Fibroblast of lung (primary cell): ENCODE results near the gene ANKRD34C. TPM values are rescaled to one million over a fixed set of nuclear protein-coding genes. Genes with fewer than 3 reads are reported as not detected.

ENCODE experiments used
- DNase-seq, 2 donors: peaks; one replicate each; pipeline versions ENCODE4 v3.0.0 to v3.0.0-alpha.2; 2010; ENCODE audit warnings: low read depth in 2 of 2
- H2AFZ ChIP-seq: 2 replicates; pipeline ENCODE4 v1.5.1; 2012; ENCODE audit warnings: low read length, control low read depth, inconsistent platforms
- H3K27ac ChIP-seq: 2 replicates; pipeline ENCODE4 v1.5.1; 2011; ENCODE audit warnings: low read length, control low read depth; ENCODE audit not compliant: insufficient read depth
- H3K27me3 ChIP-seq: 2 replicates; pipeline ENCODE4 v1.5.1; 2011; ENCODE audit warnings: mild to moderate bottlenecking, low read length; ENCODE audit not compliant: control insufficient read depth, insufficient read depth
- H3K36me3 ChIP-seq: 2 replicates; pipeline ENCODE4 v1.5.1; 2011; ENCODE audit warnings: low read length; ENCODE audit not compliant: control insufficient read depth, insufficient read depth
- H3K4me1 ChIP-seq: 2 replicates; pipeline ENCODE4 v1.5.1; 2011; ENCODE audit warnings: low read length; ENCODE audit not compliant: control insufficient read depth, insufficient read depth; ENCODE audit errors: extremely low read depth
- H3K4me2 ChIP-seq: 2 replicates; pipeline ENCODE4 v1.5.1; 2011; ENCODE audit warnings: low read length, control low read depth; ENCODE audit not compliant: insufficient read depth; ENCODE audit errors: extremely low read depth
- H3K4me3 ChIP-seq, 4 experiments: fragments of 200-600 bp in 1 of 4; sonication (generic) in 1 of 4; replicated peaks in 1 of 4; 2 replicates each; pipeline ENCODE4 v1.5.1; 2011 to 2016; ENCODE audit warnings: low read length in 4 of 4, low read depth in 3 of 4, mild to moderate bottlenecking in 3 of 4, control low read depth in 2 of 4, inconsistent platforms in 1 of 4, mixed read lengths in 1 of 4; ENCODE audit not compliant: insufficient read depth in 1 of 4; ENCODE audit errors: control extremely low read depth in 1 of 4
- H3K79me2 ChIP-seq: 2 replicates; pipeline ENCODE4 v1.5.1; 2012; ENCODE audit warnings: mild to moderate bottlenecking, low read length, inconsistent platforms; ENCODE audit not compliant: control insufficient read depth, insufficient read depth
- H3K9ac ChIP-seq: 2 replicates; pipeline ENCODE4 v1.5.1; 2011; ENCODE audit warnings: mild to moderate bottlenecking, low read length, control low read depth; ENCODE audit not compliant: insufficient read depth
- H3K9me3 ChIP-seq: 2 replicates; pipeline ENCODE4 v1.5.1; 2012; ENCODE audit warnings: low read depth, low read length; ENCODE audit not compliant: control insufficient read depth, insufficient read depth
- H4K20me1 ChIP-seq: 2 replicates; pipeline ENCODE4 v1.5.1; 2011; ENCODE audit warnings: low read length; ENCODE audit not compliant: control insufficient read depth, insufficient read depth; ENCODE audit errors: extremely low read depth
- CTCF ChIP-seq, 2 donors: IDR thresholded peaks in 1 of 2; conservative IDR thresholded peaks in 1 of 2; 1 replicate in 1 of 2; 2 replicates in 1 of 2; pipeline ENCODE4 v1.5.1; 2011 to 2012; ENCODE audit warnings: low read length in 2 of 2, control low read depth in 1 of 2, inconsistent platforms in 1 of 2, low read depth in 1 of 2, mild to moderate bottlenecking in 1 of 2
- EZH2 ChIP-seq: IDR thresholded peaks from 2 replicates; pipeline ENCODE4 v1.5.1; 2012; ENCODE audit warnings: low read length, control low read depth, mild to moderate bottlenecking; ENCODE audit errors: missing control alignments
- polyA plus RNA-seq, 2 donors: library from polyadenylated mRNA; depleted of rRNA in 1 of 2; stranded (reverse) in 1 of 2; unstranded in 1 of 2; fragments of >200 nt; gene quantifications; 2 replicates each; pipeline ENCODE4 v1.2.1, GENCODE V29; 2011 to 2012; ENCODE audit warnings: missing spikeins in 1 of 2
- total RNA-seq: library from RNA; depleted of rRNA; stranded (reverse); fragments of >200 nt; gene quantifications from 2 replicates; pipeline ENCODE4 v1.2.1, GENCODE V29; 2014

The ANKRD34C gene
- total and polyA plus RNA-seq, 2 donors (not counting 1 experiment from before 2014, with no cell fraction given): not detected

- Histone ChIP-seq H4K20me1 (no peaks in the 10 kb centered on the region), H3K79me2 (no peaks in the 10 kb centered on the region), H3K36me3 (no peaks in the 10 kb centered on the region), H3K9ac (no peak overlapping the region), H3K4me3 (no peak overlapping the region), H3K9me3 (no peaks in the 10 kb centered on the region), H2AFZ (no peak overlapping the region), H3K27me3 (no peaks in the 10 kb centered on the region), H3K27ac (no peak overlapping the region), H3K4me2 (no peak overlapping the region), H3K4me1 (no peaks in the 10 kb centered on the region)
- TF ChIP-seq EZH2 (no peak), CTCF (conservative IDR thresholded peaks at IDR 0.05 in 1 of 2, IDR thresholded peaks at IDR 0.05 in 1 of 2; ENCODE audit: low read depth in 1 of 2, low read length in 2 of 2) (no peak)
- DNase-seq: no peak
Observed at GRCh38 chr15:79292011-79292410, 9.5 kb downstream of the ANKRD34C start.

- DNase-seq: no peak
- Histone ChIP-seq H3K79me2 (no peaks in the 10 kb centered on the region), H3K4me1 (no peaks in the 10 kb centered on the region), H3K27ac (no peak overlapping the region), H4K20me1 (no peaks in the 10 kb centered on the region), H3K4me2 (no peak overlapping the region), H2AFZ (no peak overlapping the region), H3K9ac (no peak overlapping the region), H3K27me3 (no peaks in the 10 kb centered on the region), H3K36me3 (no peaks in the 10 kb centered on the region), H3K9me3 (no peaks in the 10 kb centered on the region), H3K4me3 (no peak overlapping the region)
- no peak for TF ChIP-seq CTCF (conservative IDR thresholded peaks at IDR 0.05 in 1 of 2, IDR thresholded peaks at IDR 0.05 in 1 of 2; ENCODE audit: low read depth in 1 of 2, low read length in 2 of 2)
- no peak for TF ChIP-seq EZH2
Observed at GRCh38 chr15:79294075-79294474, 11.6 kb downstream of the ANKRD34C start.

- no peak overlapping the region for H3K27ac ChIP-seq
- no peaks in the 10 kb centered on the region for H3K79me2 ChIP-seq
- H3K4me3 ChIP-seq: no peak overlapping the region
- no peak overlapping the region for H2AFZ ChIP-seq
- no peaks in the 10 kb centered on the region for H4K20me1 ChIP-seq
- no peak for TF ChIP-seq EZH2
- no peak for TF ChIP-seq CTCF (conservative IDR thresholded peaks at IDR 0.05 in 1 of 2, IDR thresholded peaks at IDR 0.05 in 1 of 2; ENCODE audit: low read depth in 1 of 2, low read length in 2 of 2)
- no peaks in the 10 kb centered on the region for H3K27me3 ChIP-seq
- no peak overlapping the region for H3K9ac ChIP-seq
- H3K36me3 ChIP-seq: no peaks in the 10 kb centered on the region
- no peak for DNase-seq
- no peaks in the 10 kb centered on the region for H3K9me3 ChIP-seq
- no peaks in the 10 kb centered on the region for H3K4me1 ChIP-seq
- H3K4me2 ChIP-seq: no peak overlapping the region
Observed at GRCh38 chr15:79296583-79296982, 14.1 kb downstream of the ANKRD34C start.
